HepG2 (cell line): ENCODE data around the gene NFE2. TPM values are rescaled to one million over a fixed set of nuclear protein-coding genes. Genes with fewer than 3 reads are reported as not detected.

Experiments used
- E2F1 ChIP-seq: sonication (generic); formaldehyde crosslinking; IDR thresholded peaks from 2 replicates; pipeline ENCODE4 v1.5.0; 2020; ENCODE audit warnings: missing genetic modification reagents
- HIVEP1 ChIP-seq: sonication (generic); formaldehyde crosslinking; IDR thresholded peaks from 2 replicates; pipeline ENCODE4 v1.4.0; 2020; ENCODE audit warnings: mild to moderate bottlenecking, missing genetic modification reagents
- HMG20A ChIP-seq: IDR thresholded peaks from 2 replicates; pipeline ENCODE4 v1.6.1; 2016; ENCODE audit warnings: borderline replicate concordance
- HNRNPK ChIP-seq: fragments of 200-400 bp; formaldehyde crosslinking; IDR thresholded peaks from 2 replicates; pipeline ENCODE4 v1.6.1; 2018; ENCODE audit warnings: low read length, low read depth, moderate library complexity, mild to moderate bottlenecking; ENCODE audit not compliant: poor library complexity, severe bottlenecking
- HNRNPUL1 ChIP-seq: fragments of 200-400 bp; formaldehyde crosslinking; IDR thresholded peaks from 2 replicates; pipeline ENCODE4 v1.6.1; 2017; ENCODE audit warnings: low read depth, mild to moderate bottlenecking, low read length, moderate library complexity
- KDM4B ChIP-seq: sonication (generic); formaldehyde crosslinking; IDR thresholded peaks from 2 replicates; pipeline ENCODE4 v1.4.0; 2020; ENCODE audit warnings: missing genetic modification reagents
- MAFK ChIP-seq, 2 experiments: IDR thresholded peaks in 1 of 2; conservative IDR thresholded peaks in 1 of 2; 2 replicates each; pipeline ENCODE4 v1.6.1; 2011; ENCODE audit warnings: improper control_type of control experiment in 2 of 2, low read length in 2 of 2
- MTF2 ChIP-seq: sonication (generic); formaldehyde crosslinking; IDR thresholded peaks from 2 replicates; pipeline ENCODE4 v1.5.0; 2020; ENCODE audit warnings: missing genetic modification reagents, borderline replicate concordance
- NR2F6 ChIP-seq, 2 experiments: IDR thresholded peaks; 2 replicates each; pipeline ENCODE4 v1.6.1; 2016; ENCODE audit warnings: antibody characterized with exemption in 1 of 2, mild to moderate bottlenecking in 1 of 2
- TCF7L2 ChIP-seq: IDR thresholded peaks from 2 replicates; pipeline ENCODE4 v1.6.1; 2011; ENCODE audit warnings: mild to moderate bottlenecking, low read depth, low read length, moderate library complexity
- YEATS2 ChIP-seq: sonication (generic); formaldehyde crosslinking; IDR thresholded peaks from 2 replicates; pipeline ENCODE4 v1.4.0; 2020; ENCODE audit warnings: missing genetic modification reagents, borderline replicate concordance
- YEATS4 ChIP-seq: sonication (generic); formaldehyde crosslinking; IDR thresholded peaks from 2 replicates; pipeline ENCODE4 v1.4.0; 2020; ENCODE audit warnings: missing genetic modification reagents, borderline replicate concordance
- ZNF296 ChIP-seq: sonication (generic); formaldehyde crosslinking; conservative IDR thresholded peaks from 2 replicates; pipeline ENCODE4 v1.5.0; 2020; ENCODE audit warnings: mild to moderate bottlenecking, missing genetic modification reagents
- ZNF34 ChIP-seq: sonication (generic); formaldehyde crosslinking; IDR thresholded peaks from 2 replicates; pipeline ENCODE4 v1.4.0; 2020; ENCODE audit warnings: mild to moderate bottlenecking, missing genetic modification reagents, borderline replicate concordance
- ZNF563 ChIP-seq: sonication (generic); formaldehyde crosslinking; IDR thresholded peaks from 2 replicates; pipeline ENCODE4 v1.8.0; 2022; ENCODE audit warnings: mild to moderate bottlenecking, moderate library complexity, missing genetic modification reagents
- ZNF7 ChIP-seq: IDR thresholded peaks from 2 replicates; pipeline ENCODE4 v1.6.1; 2016; ENCODE audit warnings: missing biosample characterization, missing genetic modification reagents
- ZNF790 ChIP-seq: sonication (generic); formaldehyde crosslinking; IDR thresholded peaks from 2 replicates; pipeline ENCODE4 v1.8.0; 2022; ENCODE audit warnings: missing genetic modification reagents, mild to moderate bottlenecking, borderline replicate concordance
- polyA plus RNA-seq, 8 experiments: library from polyadenylated mRNA; depleted of rRNA in 3 of 8; stranded (reverse) in 7 of 8; unstranded in 1 of 8; fragments of >200 nt; fragmentation: Illumina TruSeq in 4 of 8; extraction: Trizol in 4 of 8; gene quantifications; 2 replicates each; pipeline versions ENCODE4 v1.2.1 to v1.2.3, GENCODE V29; 2011 to 2016; ENCODE audit warnings: low read depth in 4 of 8, missing spikeins in 1 of 8, mixed read lengths in 1 of 8; ENCODE audit not compliant: insufficient read depth in 1 of 8
- total RNA-seq, 5 experiments: library from RNA; depleted of rRNA; stranded (reverse); fragments of >200 nt; fragmentation: Illumina TruSeq; extraction: Trizol; gene quantifications; 2 replicates each; pipeline ENCODE4 v1.2.3, GENCODE V29; 2016; ENCODE audit warnings: low read depth in 1 of 5
- TF ChIP-seq, protein P1 (sequence below): IDR thresholded peaks from 2 replicates; pipeline ENCODE4 v1.6.1; 2012; ENCODE audit warnings: low read depth, low read length, improper control_type of control experiment
- TF ChIP-seq, protein P2 (sequence below): sonication (generic); formaldehyde crosslinking; conservative IDR thresholded peaks from 2 replicates; pipeline ENCODE4 v1.4.0; 2020; ENCODE audit warnings: missing genetic modification reagents
- TF ChIP-seq, protein P3 (sequence below): sonication (generic); formaldehyde crosslinking; IDR thresholded peaks from 2 replicates; pipeline ENCODE4 v1.4.0; 2020; ENCODE audit warnings: missing genetic modification reagents
- TF ChIP-seq, protein P4 (sequence below): sonication (generic); formaldehyde crosslinking; IDR thresholded peaks from 2 replicates; pipeline ENCODE4 v1.5.0; 2020; ENCODE audit warnings: mild to moderate bottlenecking, missing genetic modification reagents

Gene NFE2
- total and polyA plus RNA-seq, 2 of the 13 experiments (the other 11 are each of a cell fraction or from before 2014, with no cell fraction given) = 4.5 to 7.8 TPM

DNA sequence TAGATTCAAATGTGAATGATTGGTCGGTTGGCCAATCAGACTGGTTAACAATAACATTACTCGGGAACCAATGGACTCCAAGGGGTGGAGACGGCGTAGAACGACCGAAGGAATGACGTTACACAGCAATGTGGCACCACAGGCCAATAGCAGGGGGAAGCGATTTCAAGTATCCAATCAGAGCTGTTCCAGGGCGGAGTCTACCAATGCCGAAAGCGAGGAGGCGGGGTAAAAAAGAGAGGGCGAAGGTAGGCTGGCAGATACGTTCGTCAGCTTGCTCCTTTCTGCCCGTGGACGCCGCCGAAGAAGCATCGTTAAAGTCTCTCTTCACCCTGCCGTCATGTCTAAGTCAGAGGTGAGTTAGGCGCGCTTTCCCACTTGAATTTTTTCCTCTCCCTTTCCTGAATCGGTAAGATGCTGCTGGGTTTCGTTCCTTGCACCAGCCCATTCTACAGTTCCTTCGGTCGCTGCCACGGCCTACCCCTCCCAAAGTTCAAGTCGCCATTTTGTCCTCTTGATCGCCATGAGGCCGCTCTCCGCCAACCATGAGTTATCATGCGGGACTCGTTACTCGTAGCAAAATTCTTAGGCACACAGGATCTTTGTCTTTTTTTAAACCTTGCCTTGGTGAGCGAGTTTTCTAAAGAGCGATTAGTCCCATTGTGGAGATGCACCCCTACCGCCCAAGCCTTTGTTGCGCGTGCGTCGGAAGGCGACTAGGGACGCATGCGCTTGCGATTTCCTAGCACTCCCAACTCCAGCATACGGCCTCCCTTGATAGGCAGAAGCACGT, 20.2 kb downstream of the NFE2 start, which contains the start of gene HNRNPA1 (continued):
- TF ChIP-seq E2F1 (CRISPR knock-in tag) = no peak
- no peak for TF ChIP-seq MAFK (conservative IDR thresholded peaks at IDR 0.05 in 1 of 2, IDR thresholded peaks at IDR 0.05 in 1 of 2; ENCODE audit: low read length in 2 of 2)
- TF ChIP-seq ZNF7 = no peak
- no peak for TF ChIP-seq TCF7L2
- TF ChIP-seq ZNF296 (CRISPR knock-in tag) = no peak; the same call in 1 of the 2 replicates
- TF ChIP-seq HNRNPK = no peak
- TF ChIP-seq ZNF34 (CRISPR knock-in tag) = no peak
- peak; percentile 99 for TF ChIP-seq YEATS4 (CRISPR knock-in tag)
- 0 out of 2 replicates have a peak, but pooled peaks have one; percentile 26 for TF ChIP-seq ZNF563 (CRISPR knock-in tag)
- TF ChIP-seq ZNF790 (CRISPR knock-in tag) = no peak
- TF ChIP-seq, protein P1, sequence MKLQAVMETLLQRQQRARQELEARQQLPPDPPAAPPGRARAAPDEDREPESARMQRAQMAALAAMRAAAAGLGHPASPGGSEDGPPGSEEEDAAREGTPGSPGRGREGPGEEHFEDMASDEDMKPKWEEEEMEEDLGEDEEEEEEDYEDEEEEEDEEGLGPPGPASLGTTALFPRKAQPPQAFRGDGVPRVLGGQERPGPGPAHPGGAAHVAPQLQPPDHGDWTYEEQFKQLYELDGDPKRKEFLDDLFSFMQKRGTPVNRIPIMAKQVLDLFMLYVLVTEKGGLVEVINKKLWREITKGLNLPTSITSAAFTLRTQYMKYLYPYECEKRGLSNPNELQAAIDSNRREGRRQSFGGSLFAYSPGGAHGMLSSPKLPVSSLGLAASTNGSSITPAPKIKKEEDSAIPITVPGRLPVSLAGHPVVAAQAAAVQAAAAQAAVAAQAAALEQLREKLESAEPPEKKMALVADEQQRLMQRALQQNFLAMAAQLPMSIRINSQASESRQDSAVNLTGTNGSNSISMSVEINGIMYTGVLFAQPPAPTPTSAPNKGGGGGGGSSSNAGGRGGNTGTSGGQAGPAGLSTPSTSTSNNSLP = 0 out of 2 replicates have a peak, but pooled peaks have one; percentile 8
- TF ChIP-seq HNRNPUL1 = no peak
- TF ChIP-seq MTF2 (CRISPR knock-in tag) = no peak
- TF ChIP-seq, protein P2, sequence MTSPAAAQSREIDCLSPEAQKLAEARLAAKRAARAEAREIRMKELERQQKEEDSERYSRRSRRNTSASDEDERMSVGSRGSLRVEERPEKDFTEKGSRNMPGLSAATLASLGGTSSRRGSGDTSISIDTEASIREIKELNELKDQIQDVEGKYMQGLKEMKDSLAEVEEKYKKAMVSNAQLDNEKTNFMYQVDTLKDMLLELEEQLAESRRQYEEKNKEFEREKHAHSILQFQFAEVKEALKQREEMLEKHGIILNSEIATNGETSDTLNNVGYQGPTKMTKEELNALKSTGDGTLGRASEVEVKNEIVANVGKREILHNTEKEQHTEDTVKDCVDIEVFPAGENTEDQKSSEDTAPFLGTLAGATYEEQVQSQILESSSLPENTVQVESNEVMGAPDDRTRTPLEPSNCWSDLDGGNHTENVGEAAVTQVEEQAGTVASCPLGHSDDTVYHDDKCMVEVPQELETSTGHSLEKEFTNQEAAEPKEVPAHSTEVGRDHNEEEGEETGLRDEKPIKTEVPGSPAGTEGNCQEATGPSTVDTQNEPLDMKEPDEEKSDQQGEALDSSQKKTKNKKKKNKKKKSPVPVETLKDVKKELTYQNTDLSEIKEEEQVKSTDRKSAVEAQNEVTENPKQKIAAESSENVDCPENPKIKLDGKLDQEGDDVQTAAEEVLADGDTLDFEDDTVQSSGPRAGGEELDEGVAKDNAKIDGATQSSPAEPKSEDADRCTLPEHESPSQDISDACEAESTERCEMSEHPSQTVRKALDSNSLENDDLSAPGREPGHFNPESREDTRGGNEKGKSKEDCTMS (CRISPR knock-in tag) = no peak; the same call in 1 of the 2 replicates
- no peak for TF ChIP-seq HIVEP1
- TF ChIP-seq YEATS2 = peak; percentile 76
- 0 out of 2 replicates have a peak, but pooled peaks have one; percentile 18 for TF ChIP-seq HMG20A (CRISPR knock-in tag)
- TF ChIP-seq, protein P3, sequence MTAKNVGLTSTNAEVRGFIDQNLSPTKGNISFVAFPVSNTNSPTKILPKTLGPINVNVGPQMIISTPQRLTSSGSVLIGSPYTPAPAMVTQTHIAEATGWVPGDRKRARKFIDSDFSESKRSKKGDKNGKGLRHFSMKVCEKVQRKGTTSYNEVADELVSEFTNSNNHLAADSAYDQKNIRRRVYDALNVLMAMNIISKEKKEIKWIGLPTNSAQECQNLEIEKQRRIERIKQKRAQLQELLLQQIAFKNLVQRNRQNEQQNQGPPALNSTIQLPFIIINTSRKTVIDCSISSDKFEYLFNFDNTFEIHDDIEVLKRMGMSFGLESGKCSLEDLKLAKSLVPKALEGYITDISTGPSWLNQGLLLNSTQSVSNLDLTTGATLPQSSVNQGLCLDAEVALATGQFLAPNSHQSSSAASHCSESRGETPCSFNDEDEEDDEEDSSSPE (CRISPR knock-in tag) = no peak
- TF ChIP-seq KDM4B = no peak
- TF ChIP-seq, protein P4, sequence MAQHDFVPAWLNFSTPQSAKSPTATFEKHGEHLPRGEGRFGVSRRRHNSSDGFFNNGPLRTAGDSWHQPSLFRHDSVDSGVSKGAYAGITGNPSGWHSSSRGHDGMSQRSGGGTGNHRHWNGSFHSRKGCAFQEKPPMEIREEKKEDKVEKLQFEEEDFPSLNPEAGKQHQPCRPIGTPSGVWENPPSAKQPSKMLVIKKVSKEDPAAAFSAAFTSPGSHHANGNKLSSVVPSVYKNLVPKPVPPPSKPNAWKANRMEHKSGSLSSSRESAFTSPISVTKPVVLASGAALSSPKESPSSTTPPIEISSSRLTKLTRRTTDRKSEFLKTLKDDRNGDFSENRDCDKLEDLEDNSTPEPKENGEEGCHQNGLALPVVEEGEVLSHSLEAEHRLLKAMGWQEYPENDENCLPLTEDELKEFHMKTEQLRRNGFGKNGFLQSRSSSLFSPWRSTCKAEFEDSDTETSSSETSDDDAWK = no peak
- TF ChIP-seq NR2F6 (IDR thresholded peaks at IDR 0.05) = peak; percentile 41; the same call in 1 of the 2 replicates
- TF ChIP-seq NR2F6 (CRISPR knock-in tag; IDR thresholded peaks at IDR 0.05) = no peak
